Measurements from ENCODE around the gene CDC42EP3.

CDC42EP3 gene

DNA sequence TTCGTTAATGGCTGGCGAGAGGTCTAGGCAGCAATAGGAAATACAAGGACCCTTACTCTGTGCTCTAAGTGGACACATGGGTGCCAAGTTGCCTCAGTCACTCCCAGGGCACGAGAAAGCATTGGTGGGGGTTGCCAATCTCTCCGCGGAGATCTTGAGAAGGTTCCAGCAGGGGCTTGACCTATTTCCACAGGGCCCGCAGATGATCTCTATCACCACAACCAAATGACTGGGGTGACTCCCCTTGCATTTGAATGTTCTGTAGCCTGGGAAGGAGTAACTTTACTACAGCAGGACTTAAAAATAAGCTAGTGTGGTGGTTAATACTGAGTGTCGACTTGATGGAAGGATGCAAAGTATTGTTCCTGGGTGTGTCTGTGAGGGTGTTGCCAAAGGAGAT lies 8.1 kb downstream of the CDC42EP3 start:
- peaks cover 54% of the 10 kb centered on the region for H3K4me1 ChIP-seq (ENCODE audit: control insufficient read depth, insufficient read depth, low read length)
- H3K9ac ChIP-seq (ENCODE audit: low read length): no peak overlapping the region
- H3K36me3 ChIP-seq (ENCODE audit: control insufficient read depth, insufficient read depth, low read length): peaks cover 2% of the 10 kb centered on the region
- H3K27me3 ChIP-seq (ENCODE audit: control insufficient read depth, insufficient read depth, low read length): no peaks in the 10 kb centered on the region
- H3K27ac ChIP-seq (ENCODE audit: low read depth, low read length): no peak overlapping the region
- H3K4me3 ChIP-seq (ENCODE audit: low read length): no peak overlapping the region

DNA sequence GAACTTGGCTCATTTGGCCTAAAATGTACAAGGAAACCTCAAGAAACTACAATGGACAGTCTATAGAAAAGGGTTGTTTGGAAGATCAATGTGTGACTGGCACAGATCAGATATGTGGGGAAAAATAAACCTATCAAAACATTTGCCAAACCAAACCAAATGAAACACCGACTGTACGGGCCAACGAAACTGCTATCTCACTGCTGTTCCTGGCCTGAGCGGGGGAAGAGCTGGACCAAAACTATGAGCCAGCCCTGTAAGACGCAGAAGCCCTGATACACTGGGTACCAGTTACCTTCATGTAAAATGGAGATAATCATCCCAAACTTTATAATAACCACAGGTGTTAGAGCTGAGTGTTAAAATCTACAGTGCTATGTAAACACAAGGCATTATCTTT lies 11.7 kb downstream of the CDC42EP3 start:
- H3K9ac ChIP-seq (ENCODE audit: low read length): no peak overlapping the region
- peak overlapping the region; percentile 12 for H3K27ac ChIP-seq (ENCODE audit: low read depth, low read length)
- peaks cover 2% of the 10 kb centered on the region for H3K36me3 ChIP-seq (ENCODE audit: control insufficient read depth, insufficient read depth, low read length)
- H3K27me3 ChIP-seq (ENCODE audit: control insufficient read depth, insufficient read depth, low read length): no peaks in the 10 kb centered on the region
- peaks cover 46% of the 10 kb centered on the region for H3K4me1 ChIP-seq (ENCODE audit: control insufficient read depth, insufficient read depth, low read length)
- H3K4me3 ChIP-seq (ENCODE audit: low read length): no peak overlapping the region

DNA sequence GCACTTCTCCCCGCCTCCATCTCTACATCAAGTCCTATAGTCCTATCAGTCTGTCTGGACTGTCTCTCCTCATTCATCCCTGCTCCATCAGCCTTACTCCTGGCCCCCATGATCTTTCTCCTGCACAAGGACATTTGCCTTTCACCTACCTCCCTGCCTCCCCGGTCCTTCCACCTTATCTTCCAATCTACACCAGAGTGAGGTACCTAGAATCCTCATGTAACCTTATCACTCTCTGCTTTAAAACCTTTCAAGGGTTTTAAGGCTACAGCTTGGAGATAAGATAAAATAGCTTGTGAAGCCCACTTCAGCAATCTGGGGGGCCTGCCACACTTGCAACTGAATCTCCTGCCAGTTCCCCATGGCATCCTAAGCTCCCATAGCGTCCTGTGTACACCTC lies 12.8 kb downstream of the CDC42EP3 start:
- H3K27ac ChIP-seq (ENCODE audit: low read depth, low read length): no peak overlapping the region
- no peak overlapping the region for H3K9ac ChIP-seq (ENCODE audit: low read length)
- peaks cover 41% of the 10 kb centered on the region for H3K4me1 ChIP-seq (ENCODE audit: control insufficient read depth, insufficient read depth, low read length)
- H3K27me3 ChIP-seq (ENCODE audit: control insufficient read depth, insufficient read depth, low read length): no peaks in the 10 kb centered on the region
- no peak overlapping the region for H3K4me3 ChIP-seq (ENCODE audit: low read length)
- H3K36me3 ChIP-seq (ENCODE audit: control insufficient read depth, insufficient read depth, low read length): no peaks in the 10 kb centered on the region

DNA sequence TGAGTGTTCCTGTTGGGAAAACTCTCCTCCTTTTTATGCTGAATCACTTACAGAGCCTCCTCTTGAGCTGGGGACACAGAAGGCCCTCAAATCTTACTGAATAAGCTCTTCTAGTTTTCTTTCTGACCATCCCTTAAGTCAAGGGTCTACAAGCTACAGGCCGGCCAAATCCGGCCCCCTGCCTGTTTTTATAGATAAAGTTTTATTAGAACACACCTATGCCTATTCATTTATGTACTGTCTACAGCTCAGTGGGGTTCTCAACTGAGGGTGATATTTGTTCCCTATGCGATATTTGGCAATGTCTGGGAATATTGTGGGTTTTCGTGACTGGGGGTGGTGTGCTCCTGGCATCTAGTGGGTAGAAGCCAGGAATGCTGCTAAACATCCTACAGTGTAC lies 14.0 kb downstream of the CDC42EP3 start:
- peaks cover 36% of the 10 kb centered on the region for H3K4me1 ChIP-seq (ENCODE audit: control insufficient read depth, insufficient read depth, low read length)
- H3K27ac ChIP-seq (ENCODE audit: low read depth, low read length): peak overlapping the region; percentile 46
- no peak overlapping the region for H3K4me3 ChIP-seq (ENCODE audit: low read length)

DNA sequence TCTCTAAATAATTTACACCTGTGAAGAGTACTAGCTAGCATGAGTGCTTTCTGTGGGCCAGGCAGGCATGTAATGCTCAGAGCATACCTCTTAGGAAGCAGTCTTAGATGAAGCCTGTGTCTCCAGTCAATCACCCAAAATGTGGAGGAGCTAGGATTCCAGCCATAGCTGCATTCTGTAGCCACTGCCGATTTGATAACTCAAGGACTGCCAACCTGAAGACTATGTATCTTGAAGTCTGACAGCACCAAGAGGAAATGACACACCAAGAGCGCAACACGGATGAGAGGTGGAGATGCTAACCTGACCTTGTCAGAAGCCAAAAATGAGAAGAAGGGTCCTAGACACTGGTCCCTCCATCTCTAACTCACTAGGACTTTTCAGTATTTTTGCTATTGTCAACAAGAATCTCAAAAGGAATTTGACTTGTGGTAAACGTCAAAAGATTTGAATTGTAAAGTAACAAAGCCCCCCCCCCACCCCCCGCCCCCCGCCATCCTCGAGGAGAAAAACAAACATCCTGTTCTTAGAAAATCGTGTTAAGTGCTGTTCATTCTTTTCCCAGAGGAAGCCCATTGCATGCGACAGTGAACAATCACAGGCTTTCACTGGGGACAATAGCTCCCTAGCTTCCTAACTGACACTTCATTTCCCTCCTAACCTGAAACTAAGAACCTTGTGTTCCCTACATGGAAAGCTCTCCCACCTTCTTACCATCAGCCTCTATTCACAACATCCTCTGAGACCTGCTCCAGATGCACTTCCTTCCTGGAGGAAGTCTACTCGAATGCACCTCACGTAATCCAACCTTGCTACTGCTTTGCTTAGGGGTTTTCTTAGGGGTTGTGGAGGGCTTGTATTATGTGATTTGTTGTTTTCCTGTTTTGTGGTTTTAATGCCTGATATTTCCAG lies 14.7 kb downstream of the CDC42EP3 start:
- Histone ChIP-seq H3K9ac (ENCODE audit: low read length) (no peak overlapping the region), H3K4me1 (ENCODE audit: control insufficient read depth, insufficient read depth, low read length) (peaks cover 35% of the 10 kb centered on the region), H3K4me3 (ENCODE audit: low read length) (no peak overlapping the region), H3K36me3 (ENCODE audit: control insufficient read depth, insufficient read depth, low read length) (no peaks in the 10 kb centered on the region), H3K27me3 (ENCODE audit: control insufficient read depth, insufficient read depth, low read length) (no peaks in the 10 kb centered on the region), H3K27ac (ENCODE audit: low read depth, low read length) (peak overlapping the region; percentile 46)

More for the DNA sequence above, 14.0 kb downstream of the CDC42EP3 start:
- no peak overlapping the region for H3K9ac ChIP-seq (ENCODE audit: low read length)
- no peaks in the 10 kb centered on the region for H3K36me3 ChIP-seq (ENCODE audit: control insufficient read depth, insufficient read depth, low read length)
- no peaks in the 10 kb centered on the region for H3K27me3 ChIP-seq (ENCODE audit: control insufficient read depth, insufficient read depth, low read length)

DNA sequence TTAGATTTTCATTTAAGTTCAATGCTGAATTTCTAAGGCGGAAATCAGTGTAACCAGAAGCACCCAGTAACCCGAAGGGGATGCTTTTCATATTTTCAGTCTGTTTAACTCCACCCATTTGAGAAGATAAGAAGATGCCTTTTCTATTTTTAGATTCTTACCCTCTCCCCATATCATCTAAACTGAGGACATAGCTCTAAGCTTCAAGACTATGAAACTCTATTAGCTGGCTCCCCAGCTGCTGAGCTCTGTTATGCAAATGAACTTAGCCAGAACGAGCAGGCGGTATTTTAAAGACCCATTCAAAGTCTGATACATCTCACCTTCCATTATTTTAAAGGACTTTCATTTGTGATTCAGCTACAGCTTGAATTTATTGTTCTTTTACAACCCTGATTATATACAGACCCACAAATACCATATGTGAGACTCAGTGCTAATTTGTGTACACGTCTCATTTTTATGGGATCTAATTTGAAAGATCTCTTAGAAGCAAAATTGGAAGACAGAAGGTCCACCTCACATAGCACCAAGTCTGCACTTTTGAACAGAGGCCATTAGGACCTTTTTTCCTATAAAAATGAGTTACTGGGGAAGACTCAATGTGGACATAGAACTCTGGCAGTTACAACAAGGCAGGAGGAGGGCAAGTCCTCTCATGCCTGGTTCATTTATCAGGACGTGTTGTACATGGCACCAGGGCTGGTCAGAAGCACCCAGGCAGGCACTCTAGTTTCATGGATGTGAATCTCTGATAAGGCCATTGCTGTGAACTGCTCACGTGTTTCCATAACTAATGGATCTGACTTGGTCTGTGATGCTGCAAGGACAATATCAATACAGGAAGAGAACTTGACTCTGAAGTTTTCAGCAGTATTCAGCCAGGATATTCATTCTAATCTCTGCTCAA lies 16.3 kb downstream of the CDC42EP3 start:
- no peak overlapping the region for H3K9ac ChIP-seq (ENCODE audit: low read length)
- no peak overlapping the region for H3K27ac ChIP-seq (ENCODE audit: low read depth, low read length)
- H3K4me1 ChIP-seq (ENCODE audit: control insufficient read depth, insufficient read depth, low read length): peaks cover 37% of the 10 kb centered on the region
- no peaks in the 10 kb centered on the region for H3K27me3 ChIP-seq (ENCODE audit: control insufficient read depth, insufficient read depth, low read length)
- H3K36me3 ChIP-seq (ENCODE audit: control insufficient read depth, insufficient read depth, low read length): no peaks in the 10 kb centered on the region
- no peak overlapping the region for H3K4me3 ChIP-seq (ENCODE audit: low read length)

DNA sequence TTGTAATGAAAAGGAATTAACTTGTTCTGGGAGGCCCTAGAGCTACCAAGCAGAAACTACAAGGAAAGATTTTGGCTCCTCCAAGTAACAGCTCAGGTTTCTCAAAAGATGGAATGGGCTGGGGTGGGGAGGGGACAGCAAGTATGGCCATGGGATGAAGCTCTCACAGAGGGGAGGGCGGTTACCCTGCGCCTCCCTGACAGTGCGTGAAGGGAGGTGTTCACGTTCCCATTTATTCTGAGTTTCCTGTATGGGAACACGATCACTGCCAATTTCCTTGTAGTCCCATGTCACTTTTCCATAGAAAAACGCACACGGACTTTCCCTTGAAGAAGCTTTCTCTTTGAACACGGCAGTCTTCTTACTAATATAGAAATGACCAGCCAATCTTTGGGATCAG lies 17.0 kb downstream of the CDC42EP3 start:
- H3K36me3 ChIP-seq (ENCODE audit: control insufficient read depth, insufficient read depth, low read length): no peaks in the 10 kb centered on the region
- no peak overlapping the region for H3K4me3 ChIP-seq (ENCODE audit: low read length)
- peak overlapping the region; percentile 41 for H3K27ac ChIP-seq (ENCODE audit: low read depth, low read length)
- H3K9ac ChIP-seq (ENCODE audit: low read length): no peak overlapping the region
- peaks cover 34% of the 10 kb centered on the region for H3K4me1 ChIP-seq (ENCODE audit: control insufficient read depth, insufficient read depth, low read length)
- no peaks in the 10 kb centered on the region for H3K27me3 ChIP-seq (ENCODE audit: control insufficient read depth, insufficient read depth, low read length)

DNA sequence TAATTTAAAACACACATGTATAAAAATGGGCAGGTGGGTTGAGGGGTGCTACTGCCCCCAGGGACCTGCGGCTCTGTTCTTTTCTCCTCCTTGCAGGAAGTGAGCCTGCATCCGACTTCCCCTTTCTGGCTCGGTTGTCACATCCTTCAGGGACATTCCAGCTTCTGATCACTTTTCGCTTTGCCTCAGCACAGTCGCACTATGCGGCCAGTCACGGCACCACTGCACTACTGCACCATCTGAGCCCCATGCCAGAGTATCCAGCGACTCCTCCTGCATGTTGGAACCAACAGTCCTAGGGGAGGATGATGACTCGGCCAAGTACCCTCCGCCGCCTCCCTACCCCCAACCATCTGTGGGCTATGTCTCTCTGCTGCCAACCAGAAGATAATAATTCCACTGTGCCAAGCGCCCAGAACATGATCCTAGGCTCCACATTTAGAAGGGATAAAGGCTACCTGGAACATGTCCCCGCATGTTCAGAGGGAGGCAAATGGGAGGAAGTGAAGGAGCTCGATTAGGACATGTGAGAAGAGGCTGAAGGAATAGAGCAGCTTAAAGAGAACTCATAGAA lies 17.6 kb downstream of the CDC42EP3 start:
- no peak overlapping the region for H3K9ac ChIP-seq (ENCODE audit: low read length)
- no peaks in the 10 kb centered on the region for H3K36me3 ChIP-seq (ENCODE audit: control insufficient read depth, insufficient read depth, low read length)
- H3K4me3 ChIP-seq (ENCODE audit: low read length): no peak overlapping the region
- no peaks in the 10 kb centered on the region for H3K27me3 ChIP-seq (ENCODE audit: control insufficient read depth, insufficient read depth, low read length)
- peaks cover 31% of the 10 kb centered on the region for H3K4me1 ChIP-seq (ENCODE audit: control insufficient read depth, insufficient read depth, low read length)
- peak overlapping the region; percentile 41 for H3K27ac ChIP-seq (ENCODE audit: low read depth, low read length)

DNA sequence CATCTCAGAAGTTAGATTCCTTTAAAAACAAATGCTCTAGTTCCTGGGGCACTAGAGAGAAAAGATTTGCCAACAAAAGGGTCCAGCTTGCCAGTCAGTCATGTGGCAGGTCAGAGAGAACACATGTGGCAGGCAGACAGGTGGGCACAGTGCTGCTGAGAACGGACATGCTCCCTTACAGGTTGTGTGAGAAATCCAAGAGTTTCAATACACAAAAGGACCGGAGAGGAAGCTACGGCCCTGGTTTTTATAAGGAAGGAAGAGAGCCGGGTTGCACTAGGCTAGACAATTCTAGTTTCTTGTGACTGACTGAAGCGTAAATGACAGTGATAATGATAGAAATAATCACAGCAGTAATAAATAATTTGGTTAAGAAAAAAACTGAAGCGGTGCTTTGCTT lies 18.3 kb downstream of the CDC42EP3 start:
- H3K27ac ChIP-seq (ENCODE audit: low read depth, low read length): peak overlapping the region; percentile 54
- H3K4me3 ChIP-seq (ENCODE audit: low read length): no peak overlapping the region
- H3K9ac ChIP-seq (ENCODE audit: low read length): no peak overlapping the region
- H3K27me3 ChIP-seq (ENCODE audit: control insufficient read depth, insufficient read depth, low read length): no peaks in the 10 kb centered on the region
- H3K36me3 ChIP-seq (ENCODE audit: control insufficient read depth, insufficient read depth, low read length): peaks cover 1% of the 10 kb centered on the region
- peaks cover 39% of the 10 kb centered on the region for H3K4me1 ChIP-seq (ENCODE audit: control insufficient read depth, insufficient read depth, low read length)

DNA sequence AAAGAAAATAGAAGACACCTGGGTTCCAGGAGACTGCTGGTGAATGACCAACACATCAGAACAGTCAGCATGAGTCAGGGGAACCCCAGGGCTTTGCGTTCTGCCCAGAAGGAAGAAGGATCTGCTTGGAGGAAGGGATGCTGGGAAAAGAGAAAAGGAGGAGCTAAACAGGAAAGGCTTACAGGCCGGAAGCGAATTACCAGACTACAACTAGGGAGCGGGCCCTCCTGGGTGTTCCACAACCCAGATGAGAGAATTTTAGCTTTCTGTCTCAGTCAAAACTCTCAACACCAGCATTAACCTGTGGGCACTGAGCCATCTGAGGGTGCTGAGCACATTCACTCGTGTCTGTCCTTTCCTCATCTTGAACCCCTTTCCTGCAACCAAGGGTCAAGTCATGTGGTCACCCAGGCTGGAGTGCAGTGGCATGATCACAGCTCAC lies 19.2 kb downstream of the CDC42EP3 start:
- Histone ChIP-seq H3K4me1 (ENCODE audit: control insufficient read depth, insufficient read depth, low read length) (peaks cover 41% of the 10 kb centered on the region), H3K36me3 (ENCODE audit: control insufficient read depth, insufficient read depth, low read length) (peaks cover 7% of the 10 kb centered on the region), H3K4me3 (ENCODE audit: low read length) (no peak overlapping the region), H3K27ac (ENCODE audit: low read depth, low read length) (peak overlapping the region; percentile 27), H3K27me3 (ENCODE audit: control insufficient read depth, insufficient read depth, low read length) (no peaks in the 10 kb centered on the region), H3K9ac (ENCODE audit: low read length) (no peak overlapping the region)

DNA sequence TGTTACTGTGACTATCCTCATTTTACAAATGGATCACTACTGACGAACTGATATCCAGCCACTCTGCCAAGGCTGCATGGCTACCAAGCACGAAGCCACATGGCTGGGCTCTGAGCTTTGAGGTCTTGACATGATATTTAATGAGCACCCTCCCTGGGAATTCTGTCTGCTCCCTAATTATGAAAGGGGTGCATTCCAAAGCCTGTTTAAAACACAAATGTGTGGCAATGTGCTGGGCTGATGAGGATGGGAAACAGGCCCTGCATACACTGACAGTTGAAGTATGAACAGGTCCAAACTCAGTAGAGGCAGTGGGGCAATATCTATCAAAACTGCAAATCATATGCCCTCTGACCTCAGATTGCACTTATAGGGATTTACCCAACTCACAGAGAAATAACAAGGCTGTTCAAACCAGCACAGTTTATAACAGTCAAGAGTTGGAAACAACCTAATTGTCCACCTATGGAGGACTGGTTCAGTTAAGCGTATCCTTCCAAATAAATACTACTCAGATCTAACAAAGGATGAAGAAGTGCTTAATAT lies 20.8 kb downstream of the CDC42EP3 start:
- no peak overlapping the region for H3K9ac ChIP-seq (ENCODE audit: low read length)
- H3K27me3 ChIP-seq (ENCODE audit: control insufficient read depth, insufficient read depth, low read length): no peaks in the 10 kb centered on the region
- H3K27ac ChIP-seq (ENCODE audit: low read depth, low read length): no peak overlapping the region
- H3K36me3 ChIP-seq (ENCODE audit: control insufficient read depth, insufficient read depth, low read length): peaks cover 12% of the 10 kb centered on the region
- no peak overlapping the region for H3K4me3 ChIP-seq (ENCODE audit: low read length)
- peaks cover 32% of the 10 kb centered on the region for H3K4me1 ChIP-seq (ENCODE audit: control insufficient read depth, insufficient read depth, low read length)

DNA sequence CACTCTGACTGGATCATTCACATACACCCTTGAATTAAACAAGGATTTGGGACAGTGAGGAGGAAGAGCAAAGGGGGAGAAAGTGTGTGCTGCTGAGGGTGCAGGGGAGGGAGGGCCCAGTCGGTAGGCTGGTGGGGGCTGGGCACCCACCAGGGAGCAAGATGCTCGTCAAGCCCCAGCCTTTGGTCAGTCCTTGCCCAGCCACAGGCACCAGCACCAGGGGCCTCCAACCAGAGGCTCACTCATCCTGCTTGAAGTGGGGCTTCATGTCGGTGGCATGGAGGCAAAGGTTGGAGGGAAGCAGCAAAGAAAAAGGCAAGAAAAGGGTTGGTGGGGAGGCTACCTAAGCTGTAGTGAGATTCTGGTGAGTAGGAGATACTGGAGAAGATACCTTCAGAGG lies 21.9 kb downstream of the CDC42EP3 start:
- no peak overlapping the region for H3K9ac ChIP-seq (ENCODE audit: low read length)
- peaks cover 26% of the 10 kb centered on the region for H3K4me1 ChIP-seq (ENCODE audit: control insufficient read depth, insufficient read depth, low read length)
- no peaks in the 10 kb centered on the region for H3K27me3 ChIP-seq (ENCODE audit: control insufficient read depth, insufficient read depth, low read length)
- peaks cover 12% of the 10 kb centered on the region for H3K36me3 ChIP-seq (ENCODE audit: control insufficient read depth, insufficient read depth, low read length)
- H3K4me3 ChIP-seq (ENCODE audit: low read length): no peak overlapping the region
- no peak overlapping the region for H3K27ac ChIP-seq (ENCODE audit: low read depth, low read length)

All from rectal smooth muscle tissue (tissue), 1 donor.